ENCODE results near the gene SHFL. TPM values are rescaled to one million over a fixed set of nuclear protein-coding genes. Genes with fewer than 3 reads are reported as not detected.

Gene SHFL
- total RNA-seq, 1 experiment from 2014 or later, result 21.1 TPM

DNA sequence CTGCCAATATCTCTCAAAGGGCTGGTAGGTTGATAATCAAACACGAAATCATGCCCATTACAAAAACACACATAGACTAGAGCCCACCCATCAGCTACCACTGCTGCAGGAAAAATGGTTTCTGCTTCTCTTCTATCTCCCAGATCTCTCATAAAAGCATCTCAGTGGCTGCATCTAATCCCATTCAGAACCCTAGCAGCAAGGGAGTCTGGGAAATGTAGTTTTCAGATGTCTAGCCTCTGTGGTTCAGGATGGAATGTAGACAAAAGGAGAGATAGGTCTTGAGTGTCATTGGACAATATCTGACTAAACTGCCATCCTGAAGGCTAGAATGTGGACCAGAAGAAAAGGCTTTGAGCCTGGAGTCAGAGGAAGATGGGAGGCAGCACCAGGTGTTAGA is 40.7 kb upstream of the SHFL start:
- H3K18ac ChIP-seq (ENCODE audit: insufficient read length, low read depth, low read length), result no peak overlapping the region
- no peak overlapping the region for H4K91ac ChIP-seq (ENCODE audit: insufficient read length, low read depth, low read length)
- no peak overlapping the region for H3K9ac ChIP-seq (ENCODE audit: extremely low read depth, insufficient read length, low read length)
- no peak overlapping the region for H3K27ac ChIP-seq (ENCODE audit: insufficient read length, low read depth, low read length)
- no peak overlapping the region for H3K14ac ChIP-seq (ENCODE audit: insufficient read depth, low read length)
- H4K8ac ChIP-seq (replicated peaks; ENCODE audit: insufficient read length, low read depth, low read length), result no peak overlapping the region
- Mint-ChIP-seq H3K27ac (no peak overlapping the region), H3K9me3 (no peaks in the 10 kb centered on the region), H3K4me3 (peak overlapping the region in 1 of 2 experiments; percentile 16; a peak in 1 of 5 replicates), H3K27me3 (ENCODE audit: low read depth) (peaks cover 70% of the 10 kb centered on the region), H3K4me1 (peaks cover 0 to 5% of the 10 kb centered on the region in 2 experiments; a peak in 2 of 4 replicates), H3K36me3 (ENCODE audit: insufficient read depth in 1 of 3, low read depth in 3 of 3) (no peaks in the 10 kb centered on the region)
- no peaks in the 10 kb centered on the region for H4K20me1 ChIP-seq (ENCODE audit: control insufficient read depth, insufficient read depth, insufficient read length)
- TF ChIP-seq, protein P1, sequence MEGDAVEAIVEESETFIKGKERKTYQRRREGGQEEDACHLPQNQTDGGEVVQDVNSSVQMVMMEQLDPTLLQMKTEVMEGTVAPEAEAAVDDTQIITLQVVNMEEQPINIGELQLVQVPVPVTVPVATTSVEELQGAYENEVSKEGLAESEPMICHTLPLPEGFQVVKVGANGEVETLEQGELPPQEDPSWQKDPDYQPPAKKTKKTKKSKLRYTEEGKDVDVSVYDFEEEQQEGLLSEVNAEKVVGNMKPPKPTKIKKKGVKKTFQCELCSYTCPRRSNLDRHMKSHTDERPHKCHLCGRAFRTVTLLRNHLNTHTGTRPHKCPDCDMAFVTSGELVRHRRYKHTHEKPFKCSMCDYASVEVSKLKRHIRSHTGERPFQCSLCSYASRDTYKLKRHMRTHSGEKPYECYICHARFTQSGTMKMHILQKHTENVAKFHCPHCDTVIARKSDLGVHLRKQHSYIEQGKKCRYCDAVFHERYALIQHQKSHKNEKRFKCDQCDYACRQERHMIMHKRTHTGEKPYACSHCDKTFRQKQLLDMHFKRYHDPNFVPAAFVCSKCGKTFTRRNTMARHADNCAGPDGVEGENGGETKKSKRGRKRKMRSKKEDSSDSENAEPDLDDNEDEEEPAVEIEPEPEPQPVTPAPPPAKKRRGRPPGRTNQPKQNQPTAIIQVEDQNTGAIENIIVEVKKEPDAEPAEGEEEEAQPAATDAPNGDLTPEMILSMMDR (conservative IDR thresholded peaks at IDR 0.05), result no peak
- WGBS (ENCODE audit: extremely low coverage, insufficient read length, low lambda C conversion rate), result no CpG with 5 or more reads among the region's 1 CpG
- no peak overlapping the region for H2BK20ac ChIP-seq (ENCODE audit: low read depth, low read length, poor library complexity, severe bottlenecking)
- H2BK5ac ChIP-seq (ENCODE audit: insufficient read length, low read length), result no peak overlapping the region
- no peak overlapping the region for H3K56ac ChIP-seq (ENCODE audit: insufficient read length, low read depth, low read length)
- no peaks in the 10 kb centered on the region for H3K4me1 ChIP-seq (ENCODE audit: insufficient read depth, low read length)
- no peaks in the 10 kb centered on the region for H3K23me2 ChIP-seq (ENCODE audit: insufficient read length, low read depth, low read length, poor library complexity, severe bottlenecking)
- no peak overlapping the region for H2BK15ac ChIP-seq (ENCODE audit: low read depth, low read length)
- H2AFZ ChIP-seq (ENCODE audit: low read length), result no peak overlapping the region
- H3K4ac ChIP-seq (ENCODE audit: low read depth, low read length), result no peak overlapping the region
- H3K4me2 ChIP-seq (ENCODE audit: insufficient read depth, insufficient read length, low read length), result no peak overlapping the region
- H2BK120ac ChIP-seq (ENCODE audit: low read depth, low read length, poor library complexity, severe bottlenecking), result no peak overlapping the region
- no peaks in the 10 kb centered on the region for H3K79me2 ChIP-seq (ENCODE audit: insufficient read depth, low read length)
- peaks cover 17% of the 10 kb centered on the region for H3K9me3 ChIP-seq (ENCODE audit: control insufficient read depth, low read depth, low read length)
- DNase-seq, result no peak
- no peak overlapping the region for H2BK12ac ChIP-seq (ENCODE audit: insufficient read length, low read depth, low read length)
- no peak overlapping the region for H2AK5ac ChIP-seq (ENCODE audit: insufficient read length, low read length)
- H3K23ac ChIP-seq (ENCODE audit: insufficient read length, low read depth, low read length), result no peak overlapping the region
- H4K5ac ChIP-seq (ENCODE audit: insufficient read length, low read depth, low read length), result no peak overlapping the region
- H3K79me1 ChIP-seq (ENCODE audit: insufficient read depth, low read depth, low read length, poor library complexity, severe bottlenecking), result no peaks in the 10 kb centered on the region
- H3K27me3 ChIP-seq (ENCODE audit: insufficient read depth, low read length), result no peaks in the 10 kb centered on the region
- no peak overlapping the region for H3T11ph ChIP-seq (ENCODE audit: low read length)

Measured in H9 (cell line).